K562 (cell line): ENCODE data around the gene SLC14A1.

Source experiments
- CHD7 ChIP-seq: fragments of 200-600 bp; sonication (generic); IDR thresholded peaks from one replicate; pipeline ENCODE4 v1.6.1; 2012; ENCODE audit warnings: mild to moderate bottlenecking, low read depth, low read length, inconsistent platforms
- KLF10 ChIP-seq: fragments of 250-450 bp; sonication (Bioruptor Pico); IDR thresholded peaks from 2 replicates; pipeline ENCODE4 v1.6.1; 2021; ENCODE audit warnings: matching md5 sums
- POLR2A ChIP-seq: fragments of 450-650 bp; conservative IDR thresholded peaks from 2 replicates; pipeline ENCODE4 v1.6.1; 2016
- POLR3G ChIP-seq: IDR thresholded peaks from 2 replicates; pipeline ENCODE4 v1.6.1; 2011; ENCODE audit not compliant: insufficient read length, insufficient replicate concordance; ENCODE audit errors: extremely low read depth
- TEAD4 ChIP-seq, 2 experiments: sonication (generic) in 1 of 2; formaldehyde crosslinking in 1 of 2; IDR thresholded peaks; 2 replicates each; pipeline versions ENCODE4 v1.6.1 to v1.8.0; 2012 to 2022; ENCODE audit warnings: borderline replicate concordance in 1 of 2, inconsistent platforms in 1 of 2, low read length in 1 of 2, mild to moderate bottlenecking in 1 of 2, missing genetic modification reagents in 1 of 2
- TF ChIP-seq, protein P1 (sequence below), 2 experiments: fragments of 450-650 bp; IDR thresholded peaks; 2 replicates each; pipeline ENCODE4 v1.6.1; 2018; ENCODE audit warnings: mild to moderate bottlenecking in 2 of 2, low read depth in 1 of 2; ENCODE audit not compliant: partially characterized antibody in 2 of 2

DNA sequence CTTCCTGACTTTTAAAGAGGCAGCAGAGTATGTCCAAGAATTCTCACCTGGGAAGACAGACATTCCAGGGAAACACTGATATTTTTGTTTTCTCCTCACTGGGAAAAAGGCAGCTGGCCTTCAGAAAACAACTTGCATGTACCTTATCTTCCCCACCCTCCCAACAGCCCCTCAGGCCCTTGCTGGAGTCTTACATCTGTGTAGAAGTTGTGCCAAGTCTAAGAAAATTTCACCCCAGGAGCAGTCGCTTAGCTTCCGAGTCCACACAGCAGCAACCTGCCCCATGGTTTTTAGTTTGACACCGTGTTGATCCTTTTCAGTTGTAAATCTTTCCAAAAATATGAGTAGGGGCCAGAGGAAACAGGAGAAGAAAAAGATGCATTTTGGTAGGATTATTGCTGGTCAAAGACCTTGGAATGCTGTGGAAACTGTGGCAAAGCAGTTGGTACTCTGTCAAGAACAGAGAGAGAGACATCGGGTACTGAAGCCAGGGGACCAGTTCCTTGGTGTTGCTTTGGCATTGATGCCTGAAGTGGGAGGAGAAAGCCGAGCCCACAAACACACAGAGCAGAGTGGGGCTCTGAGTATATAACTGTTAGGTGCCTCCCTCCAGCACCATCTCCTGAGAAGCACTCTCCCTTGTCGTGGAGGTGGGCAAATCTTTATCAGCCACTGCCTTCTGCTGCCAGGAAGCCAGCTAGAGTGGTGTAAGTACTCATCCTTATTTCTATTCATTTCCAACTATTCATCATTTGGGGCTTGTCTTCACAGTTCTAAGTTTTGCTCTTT is at the start of gene SLC14A1:
- TF ChIP-seq KLF10 (CRISPR knock-in tag) (no peak), TEAD4 (IDR thresholded peaks at IDR 0.05; ENCODE audit: low read length) (no peak), TEAD4 (CRISPR knock-in tag; IDR thresholded peaks at IDR 0.05; ENCODE audit: borderline replicate concordance) (no peak), POLR2A (no peak), CHD7 (no peak), POLR3G (no peak)
- TF ChIP-seq, protein P1, sequence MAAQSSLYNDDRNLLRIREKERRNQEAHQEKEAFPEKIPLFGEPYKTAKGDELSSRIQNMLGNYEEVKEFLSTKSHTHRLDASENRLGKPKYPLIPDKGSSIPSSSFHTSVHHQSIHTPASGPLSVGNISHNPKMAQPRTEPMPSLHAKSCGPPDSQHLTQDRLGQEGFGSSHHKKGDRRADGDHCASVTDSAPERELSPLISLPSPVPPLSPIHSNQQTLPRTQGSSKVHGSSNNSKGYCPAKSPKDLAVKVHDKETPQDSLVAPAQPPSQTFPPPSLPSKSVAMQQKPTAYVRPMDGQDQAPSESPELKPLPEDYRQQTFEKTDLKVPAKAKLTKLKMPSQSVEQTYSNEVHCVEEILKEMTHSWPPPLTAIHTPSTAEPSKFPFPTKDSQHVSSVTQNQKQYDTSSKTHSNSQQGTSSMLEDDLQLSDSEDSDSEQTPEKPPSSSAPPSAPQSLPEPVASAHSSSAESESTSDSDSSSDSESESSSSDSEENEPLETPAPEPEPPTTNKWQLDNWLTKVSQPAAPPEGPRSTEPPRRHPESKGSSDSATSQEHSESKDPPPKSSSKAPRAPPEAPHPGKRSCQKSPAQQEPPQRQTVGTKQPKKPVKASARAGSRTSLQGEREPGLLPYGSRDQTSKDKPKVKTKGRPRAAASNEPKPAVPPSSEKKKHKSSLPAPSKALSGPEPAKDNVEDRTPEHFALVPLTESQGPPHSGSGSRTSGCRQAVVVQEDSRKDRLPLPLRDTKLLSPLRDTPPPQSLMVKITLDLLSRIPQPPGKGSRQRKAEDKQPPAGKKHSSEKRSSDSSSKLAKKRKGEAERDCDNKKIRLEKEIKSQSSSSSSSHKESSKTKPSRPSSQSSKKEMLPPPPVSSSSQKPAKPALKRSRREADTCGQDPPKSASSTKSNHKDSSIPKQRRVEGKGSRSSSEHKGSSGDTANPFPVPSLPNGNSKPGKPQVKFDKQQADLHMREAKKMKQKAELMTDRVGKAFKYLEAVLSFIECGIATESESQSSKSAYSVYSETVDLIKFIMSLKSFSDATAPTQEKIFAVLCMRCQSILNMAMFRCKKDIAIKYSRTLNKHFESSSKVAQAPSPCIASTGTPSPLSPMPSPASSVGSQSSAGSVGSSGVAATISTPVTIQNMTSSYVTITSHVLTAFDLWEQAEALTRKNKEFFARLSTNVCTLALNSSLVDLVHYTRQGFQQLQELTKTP (IDR thresholded peaks at IDR 0.05; ENCODE audit: low read depth in 1 of 2, partially characterized antibody in 2 of 2), result no peak
